A673 (cell line): ENCODE measurements around the gene KRTAP4-16. TPM values are rescaled to one million over a fixed set of nuclear protein-coding genes. Genes with fewer than 3 reads are reported as not detected.
"Not testable (repeated sequence)": the region's sequence is repeated elsewhere in the genome, so short reads cannot be mapped to it uniquely, and the experiment has no call there.

Experiments
- BruUV-seq: library from RNA; stranded (reverse); fragments of 400-500 nt; replicated peaks from 2 replicates; lab custom pipeline; 2021; lab: Mats Ljungman, UMichigan
- CTCF ChIA-PET: fragments of 300-600 bp; sonication (Branson Sonifier 250); formaldehyde crosslinking; loops from one replicate; lab custom pipeline; 2022; ENCODE audit warnings: antibody characterized with exemption; lab: Charles Lee
- POLR2A ChIA-PET: fragments of 300-600 bp; sonication (Branson Sonifier 250); formaldehyde crosslinking; loops from one replicate; lab custom pipeline; 2022; ENCODE audit warnings: antibody characterized with exemption; ENCODE audit not compliant: low non-redundant PET; lab: Charles Lee
- DNase-seq: peaks from one replicate; pipeline ENCODE4 v3.0.0-alpha.2; 2015; ENCODE audit warnings: low spot score
- H3K27ac ChIP-seq: fragments of 200-600 bp; sonication (generic); 2 replicates; pipeline ENCODE4 v1.5.1; 2016; ENCODE audit warnings: mixed run types, low read depth, mild to moderate bottlenecking, mixed read lengths, antibody characterized with exemption, low read length; ENCODE audit not compliant: poor library complexity, severe bottlenecking
- H3K27me3 ChIP-seq: fragments of 200-600 bp; sonication (generic); replicated peaks from 2 replicates; pipeline ENCODE4 v1.6.1; 2017; ENCODE audit warnings: mixed run types, low read depth, mild to moderate bottlenecking, mixed read lengths, antibody characterized with exemption, low read length; ENCODE audit not compliant: insufficient read depth, poor library complexity
- H3K36me3 ChIP-seq: fragments of 200-600 bp; sonication (generic); 2 replicates; pipeline ENCODE4 v1.6.1; 2016; ENCODE audit warnings: mixed run types, mild to moderate bottlenecking, mixed read lengths, antibody characterized with exemption, low read length; ENCODE audit not compliant: insufficient read depth, poor library complexity, severe bottlenecking
- H3K4me1 ChIP-seq: fragments of 200-600 bp; sonication (generic); 2 replicates; pipeline ENCODE4 v1.6.1; 2017; ENCODE audit warnings: mixed run types, mild to moderate bottlenecking, mixed read lengths, antibody characterized with exemption, low read length; ENCODE audit not compliant: insufficient read depth, poor library complexity, severe bottlenecking
- H3K4me3 ChIP-seq: fragments of 200-600 bp; sonication (generic); 2 replicates; pipeline ENCODE4 v1.5.1; 2016; ENCODE audit warnings: low read depth, mixed run types, mild to moderate bottlenecking, mixed read lengths, low read length; ENCODE audit not compliant: poor library complexity, severe bottlenecking
- H3K9me3 ChIP-seq: fragments of 200-600 bp; sonication (generic); 2 replicates; pipeline ENCODE4 v1.6.1; 2016; ENCODE audit warnings: mixed run types, low read depth, mild to moderate bottlenecking, mixed read lengths, antibody characterized with exemption, low read length; ENCODE audit not compliant: poor library complexity, severe bottlenecking
- EZH2 ChIP-seq: fragments of 200-600 bp; sonication (generic); IDR thresholded peaks from 2 replicates; pipeline ENCODE4 v1.6.1; 2017; ENCODE audit warnings: borderline replicate concordance, low read depth, mild to moderate bottlenecking, mixed read lengths, antibody characterized with exemption, low read length; ENCODE audit not compliant: poor library complexity, severe bottlenecking
- intact Hi-C: fragments of 100-400 bp; cut with micrococcal nuclease; formaldehyde crosslinking; loops from one replicate; pipeline ENCODE4 v1.10.0; 2022; ENCODE audit not compliant: unreplicated experiment
- total RNA-seq: library from RNA; stranded (reverse); gene quantifications from 2 replicates; pipeline ENCODE4 v1.2.3, GENCODE V29; 2021
- TF ChIP-seq, protein P1 (sequence below): fragments of 300-800, 200-600 bp; sonication (generic); conservative IDR thresholded peaks from 2 replicates; pipeline ENCODE4 v1.5.1; 2017; ENCODE audit warnings: low read depth, mild to moderate bottlenecking, antibody characterized with exemption, low read length, moderate library complexity, mixed read lengths

Gene KRTAP4-16
- total RNA-seq, 1 experiment from 2014 or later: not detected

DNA sequence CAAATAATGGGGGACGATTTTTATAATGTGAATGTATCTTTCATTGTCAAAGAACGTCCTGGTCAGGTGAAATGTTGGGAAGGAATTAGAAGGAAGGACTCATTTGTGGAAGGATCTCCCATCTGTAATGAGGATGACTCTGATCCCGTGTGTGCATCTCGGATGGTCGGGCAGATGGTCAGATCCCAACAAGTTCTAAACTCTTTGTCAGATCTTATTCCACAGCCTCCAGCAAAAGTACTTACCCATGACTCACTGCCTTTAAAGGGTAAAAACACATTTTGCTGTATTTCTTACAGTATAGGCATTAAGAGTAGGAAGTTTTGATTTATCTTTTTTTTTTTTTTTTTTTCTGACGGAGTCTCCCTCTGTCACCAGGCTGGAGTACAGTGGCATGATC is 3.5 kb downstream of the KRTAP4-16 start:
- Histone ChIP-seq H3K36me3 (no peaks in the 10 kb centered on the region), H3K27me3 (no peaks in the 10 kb centered on the region), H3K4me3 (no peak overlapping the region), H3K9me3 (no peaks in the 10 kb centered on the region), H3K4me1 (no peaks in the 10 kb centered on the region), H3K27ac (no peak overlapping the region)
- intact Hi-C loops: no loop called here
- ChIA-PET CTCF (no interaction called here), POLR2A (no interaction called here)
- TF ChIP-seq, protein P1, sequence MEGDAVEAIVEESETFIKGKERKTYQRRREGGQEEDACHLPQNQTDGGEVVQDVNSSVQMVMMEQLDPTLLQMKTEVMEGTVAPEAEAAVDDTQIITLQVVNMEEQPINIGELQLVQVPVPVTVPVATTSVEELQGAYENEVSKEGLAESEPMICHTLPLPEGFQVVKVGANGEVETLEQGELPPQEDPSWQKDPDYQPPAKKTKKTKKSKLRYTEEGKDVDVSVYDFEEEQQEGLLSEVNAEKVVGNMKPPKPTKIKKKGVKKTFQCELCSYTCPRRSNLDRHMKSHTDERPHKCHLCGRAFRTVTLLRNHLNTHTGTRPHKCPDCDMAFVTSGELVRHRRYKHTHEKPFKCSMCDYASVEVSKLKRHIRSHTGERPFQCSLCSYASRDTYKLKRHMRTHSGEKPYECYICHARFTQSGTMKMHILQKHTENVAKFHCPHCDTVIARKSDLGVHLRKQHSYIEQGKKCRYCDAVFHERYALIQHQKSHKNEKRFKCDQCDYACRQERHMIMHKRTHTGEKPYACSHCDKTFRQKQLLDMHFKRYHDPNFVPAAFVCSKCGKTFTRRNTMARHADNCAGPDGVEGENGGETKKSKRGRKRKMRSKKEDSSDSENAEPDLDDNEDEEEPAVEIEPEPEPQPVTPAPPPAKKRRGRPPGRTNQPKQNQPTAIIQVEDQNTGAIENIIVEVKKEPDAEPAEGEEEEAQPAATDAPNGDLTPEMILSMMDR: no peak
- no peak for TF ChIP-seq EZH2
- BruUV-seq: no TSS peak
- DNase-seq: no peak

DNA sequence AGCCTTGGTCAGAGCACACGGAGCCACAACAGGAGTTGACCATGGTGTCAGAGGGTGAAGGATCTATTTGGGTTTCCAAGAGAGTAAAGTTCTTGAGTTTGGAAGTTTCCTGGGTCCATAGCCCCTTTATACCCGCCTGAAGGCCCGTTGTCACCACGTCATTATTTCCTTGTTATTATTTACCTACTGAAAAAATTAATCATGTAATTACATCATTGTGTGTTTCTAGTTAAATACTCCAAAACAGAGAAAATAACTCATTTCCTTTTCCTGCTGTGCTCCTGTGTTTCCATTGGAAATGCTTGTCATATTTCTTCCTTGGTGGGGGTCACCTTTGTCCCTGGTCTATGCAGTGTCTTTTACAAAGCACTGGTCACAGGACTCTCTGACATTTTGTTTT is 4.0 kb downstream of the KRTAP4-16 start, which contains the start of gene KRTAP4-8:
Gene KRTAP4-8 (minus strand): TSS at position 101 of the 400 bp plus-strand sequence. CDS start 58 bp downstream, at position 43.
- H3K9me3 ChIP-seq: no peaks in the 10 kb centered on the region
- no peak within 1 kb of the TSS for H3K4me3 ChIP-seq
- TF ChIP-seq EZH2: no peak
- TF ChIP-seq, protein P1: no peak
- H3K27ac ChIP-seq: no peak within 1 kb of the TSS
- BruUV-seq: no TSS peak
- no peak for DNase-seq
- H3K36me3 ChIP-seq: no peaks in the 10 kb centered on the region
- ChIA-PET CTCF (no interaction called here), POLR2A (no interaction called here)
- intact Hi-C loops: no loop called here
- H3K27me3 ChIP-seq: no peaks in the 10 kb centered on the region
- no peaks in the 10 kb centered on the region for H3K4me1 ChIP-seq

DNA sequence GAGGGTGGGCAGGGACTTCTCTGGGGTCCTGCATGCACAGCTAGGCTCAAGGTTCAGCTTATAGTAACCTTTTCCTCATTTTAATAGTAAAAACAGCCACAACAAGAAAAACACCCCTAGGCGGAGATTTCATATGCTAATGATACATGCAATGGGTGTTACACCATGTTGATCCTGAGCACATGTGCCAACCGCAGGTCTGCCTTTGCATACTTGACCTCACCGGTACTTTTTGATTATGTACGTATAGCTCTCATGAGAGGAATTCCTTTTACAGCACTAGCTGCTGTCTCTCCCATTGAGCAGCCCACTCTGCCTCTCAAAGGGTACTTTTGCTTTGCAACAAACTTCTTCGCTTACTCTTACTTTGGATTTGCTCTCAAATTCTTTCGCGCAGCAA is 6.0 kb downstream of the KRTAP4-16 start:
- Histone ChIP-seq H3K9me3 (no peaks in the 10 kb centered on the region), H3K4me3 (no peak overlapping the region), H3K4me1 (no peaks in the 10 kb centered on the region), H3K36me3 (no peaks in the 10 kb centered on the region), H3K27ac (no peak overlapping the region), H3K27me3 (no peaks in the 10 kb centered on the region)
- POLR2A ChIA-PET: no interaction called here
- no peak for TF ChIP-seq EZH2
- TF ChIP-seq, protein P1: no peak
- intact Hi-C loops: no loop called here
- BruUV-seq: no TSS peak
- no peak for DNase-seq
- CTCF ChIA-PET: no interaction called here

DNA sequence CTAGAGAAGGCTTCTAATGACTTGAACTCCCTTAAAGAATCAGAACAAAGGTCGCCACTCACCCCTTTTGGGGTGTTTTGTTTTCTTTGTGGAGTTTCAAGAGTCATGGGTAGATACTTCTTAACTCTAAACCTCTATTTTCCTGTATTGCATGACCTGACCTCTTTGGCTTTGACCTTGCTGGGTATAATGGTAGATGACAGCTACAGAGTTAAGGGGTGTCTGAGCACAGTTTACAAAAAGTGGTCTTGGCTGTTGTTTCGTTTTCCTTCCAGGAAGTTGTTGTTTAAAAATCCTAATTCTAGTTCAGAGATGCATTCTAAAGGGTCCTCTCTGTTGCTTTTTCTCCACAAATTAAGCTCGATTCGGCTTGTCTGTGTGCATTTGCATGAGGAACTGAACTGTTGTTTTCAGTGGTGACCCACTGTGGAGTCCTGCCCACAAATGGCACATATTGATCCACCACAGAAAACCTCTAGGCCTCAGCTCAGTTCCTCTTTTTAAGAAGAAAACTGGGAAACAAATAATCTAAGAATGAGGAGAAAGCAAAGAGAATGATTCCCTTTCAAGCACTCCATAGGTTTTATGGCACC is 13.2 kb downstream of the KRTAP4-16 start:
- H3K9me3 ChIP-seq, H3K27me3 ChIP-seq, CTCF ChIA-PET, H3K36me3 ChIP-seq, H3K4me1 ChIP-seq, H3K27ac ChIP-seq, H3K4me3 ChIP-seq, POLR2A ChIA-PET, BruUV-seq, DNase-seq, intact Hi-C loops: not testable (repeated sequence)

DNA sequence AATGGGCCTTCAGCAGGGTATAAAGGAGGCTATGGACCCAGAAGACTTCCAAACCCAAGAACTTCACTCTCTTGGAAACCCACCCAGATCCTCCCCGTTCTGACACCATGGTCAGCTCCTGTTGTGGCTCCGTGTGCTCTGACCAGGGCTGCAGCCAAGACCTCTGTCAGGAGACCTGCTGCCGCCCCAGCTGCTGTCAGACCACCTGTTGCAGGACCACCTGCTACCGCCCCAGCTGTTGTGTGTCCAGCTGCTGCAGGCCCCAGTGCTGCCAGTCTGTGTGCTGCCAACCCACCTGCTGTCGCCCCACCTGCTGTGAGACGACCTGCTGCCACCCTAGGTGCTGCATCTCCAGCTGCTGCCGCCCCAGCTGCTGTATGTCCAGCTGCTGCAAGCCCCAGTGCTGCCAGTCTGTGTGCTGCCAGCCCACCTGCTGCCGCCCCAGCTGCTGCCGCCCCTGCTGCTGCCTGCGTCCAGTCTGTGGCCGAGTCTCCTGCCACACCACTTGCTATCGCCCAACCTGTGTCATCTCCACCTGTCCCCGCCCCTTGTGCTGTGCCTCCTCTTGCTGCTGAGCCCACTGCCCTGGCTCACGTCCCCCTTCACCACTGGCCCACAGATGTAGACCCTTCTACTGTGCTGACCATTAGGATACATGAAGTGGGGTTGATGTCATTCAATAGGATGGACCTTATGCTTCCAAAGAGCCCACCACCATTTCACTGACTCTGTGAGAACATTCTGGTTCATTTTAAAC is 17.7 kb downstream of the KRTAP4-16 start, which contains the start of gene KRTAP4-7:
Gene KRTAP4-7 (plus strand): TSS at position 51 of the 757 bp plus-strand sequence. CDS start 57 bp downstream, at position 108.
- intact Hi-C loops, POLR2A ChIA-PET, CTCF ChIA-PET, BruUV-seq, H3K4me1 ChIP-seq, H3K4me3 ChIP-seq, H3K27me3 ChIP-seq, H3K36me3 ChIP-seq, H3K9me3 ChIP-seq, H3K27ac ChIP-seq, DNase-seq: not testable (repeated sequence)
